K562 (cell line): ENCODE results near the gene FNBP1. TPM values are rescaled to one million over a fixed set of nuclear protein-coding genes. Genes with fewer than 3 reads are reported as not detected.

Experiments
- ATAC-seq: fragments of 200-7000 bp; cut with Tn5 transposase; 3 replicates; pipeline ENCODE4 v1.9.1; 2020; ENCODE audit warnings: moderate library complexity
- BruUV-seq: library from RNA; stranded (reverse); fragments of 400-500 nt; replicated peaks from 2 replicates; lab custom pipeline; 2021; lab: Mats Ljungman, UMichigan
- CTCF ChIA-PET: fragments of 300-600 bp; formaldehyde crosslinking; extraction: SDS; loops from one replicate; lab custom pipeline; 2021; ENCODE audit warnings: low intra/inter-chr PET ratio; lab: Yijun Ruan, JAX
- POLR2A ChIA-PET: fragments of 300-600, 350-650 bp; sonication (Branson Sonifier 250); formaldehyde crosslinking; extraction: SDS; loops from one replicate; lab custom pipeline; 2021; ENCODE audit warnings: antibody characterized with exemption, inconsistent platforms; lab: Yijun Ruan, JAX
- DNase-seq, 4 experiments: peaks; one replicate each; pipeline versions ENCODE4 v3.0.0 to v3.0.0-alpha.2; 2011 to 2018; ENCODE audit warnings: low spot score in 3 of 4, mixed read lengths in 3 of 4; ENCODE audit errors: extremely low read depth in 1 of 4
- FAIRE-seq: peaks from 2 replicates; lab custom pipeline; 2011; peaks lifted over from hg19 to GRCh38; lab: Jason Lieb, UNC
- H2AFZ ChIP-seq: 2 replicates; pipeline ENCODE4 v1.6.0; 2011; ENCODE audit warnings: low read depth, low read length, control low read depth, inconsistent platforms
- H3K27ac ChIP-seq: fragments of 200-600 bp; 3 replicates; pipeline ENCODE4 v1.8.0; 2011; ENCODE audit warnings: low read depth, mild to moderate bottlenecking, control low read depth, inconsistent platforms, low read length, moderate library complexity, mixed read lengths; ENCODE audit errors: extremely low read depth
- H3K27me3 ChIP-seq, 2 experiments: fragments of 300-600 bp in 1 of 2; 2 replicates in 1 of 2; 3 replicates in 1 of 2; pipeline versions ENCODE4 v1.6.0 to v1.8.0; 2011; ENCODE audit warnings: inconsistent platforms in 2 of 2, low read length in 2 of 2, mild to moderate bottlenecking in 1 of 2, mixed read lengths in 1 of 2, moderate library complexity in 1 of 2; ENCODE audit not compliant: control insufficient read depth in 2 of 2, insufficient read depth in 2 of 2
- H3K36me3 ChIP-seq: fragments of 300-600 bp; 3 replicates; pipeline ENCODE4 v1.8.0; 2011; ENCODE audit warnings: mild to moderate bottlenecking, low read length, inconsistent platforms; ENCODE audit not compliant: control insufficient read depth, insufficient read depth
- H3K4me1 ChIP-seq, 2 experiments: fragments of 200-600 bp in 1 of 2; replicated peaks in 1 of 2; 2 replicates in 1 of 2; 3 replicates in 1 of 2; pipeline versions ENCODE4 v1.5.1 to v1.8.0; 2011; ENCODE audit warnings: inconsistent platforms in 2 of 2, low read length in 2 of 2, mild to moderate bottlenecking in 1 of 2, mixed read lengths in 1 of 2, moderate library complexity in 1 of 2; ENCODE audit not compliant: control insufficient read depth in 2 of 2, insufficient read depth in 2 of 2
- H3K4me2 ChIP-seq: 2 replicates; pipeline ENCODE4 v1.6.1; 2011; ENCODE audit warnings: low read length, control low read depth, inconsistent platforms, mixed read lengths; ENCODE audit not compliant: insufficient read depth
- H3K4me3 ChIP-seq: fragments of 200-600 bp; sonication (generic), shearing (Covaris generic); 2 replicates; pipeline ENCODE4 v1.5.1; 2016; ENCODE audit warnings: control low read depth, inconsistent platforms
- H3K79me2 ChIP-seq: fragments of 200-600 bp; 3 replicates; pipeline ENCODE4 v1.8.0; 2011; ENCODE audit warnings: low read length, inconsistent platforms; ENCODE audit not compliant: control insufficient read depth, insufficient read depth
- H3K9ac ChIP-seq, 2 experiments: 2 replicates each; pipeline versions ENCODE4 v1.6.0 to v1.6.1; 2011; ENCODE audit warnings: low read depth in 2 of 2, low read length in 2 of 2, control low read depth in 1 of 2, inconsistent platforms in 1 of 2, mild to moderate bottlenecking in 1 of 2, mixed read lengths in 1 of 2; ENCODE audit not compliant: insufficient read depth in 1 of 2
- H3K9me1 ChIP-seq: one replicate; pipeline ENCODE4 v1.6.0; 2011; ENCODE audit warnings: inconsistent platforms, mild to moderate bottlenecking, low read length, moderate library complexity; ENCODE audit not compliant: control insufficient read depth, insufficient read depth
- H3K9me3 ChIP-seq: replicated peaks from 2 replicates; pipeline ENCODE4 v1.5.1; 2011; ENCODE audit warnings: low read depth, low read length, inconsistent platforms; ENCODE audit not compliant: control insufficient read depth, insufficient read depth
- H4K20me1 ChIP-seq: replicated peaks from 2 replicates; pipeline ENCODE4 v1.6.1; 2011; ENCODE audit warnings: low read length, inconsistent platforms, mixed read lengths; ENCODE audit not compliant: control insufficient read depth, insufficient read depth
- DMBX1 ChIP-seq: fragments of 250-450 bp; sonication (Bioruptor Pico); IDR thresholded peaks from 2 replicates; pipeline ENCODE4 v1.8.0; 2022; ENCODE audit warnings: inconsistent platforms, mild to moderate bottlenecking, moderate library complexity, borderline replicate concordance
- MEIS2 ChIP-seq: fragments of 450-650 bp; IDR thresholded peaks from 2 replicates; pipeline ENCODE4 v1.6.1; 2014; ENCODE audit warnings: mild to moderate bottlenecking; ENCODE audit not compliant: partially characterized antibody
- WGBS: fragments of 100-300 bp; shearing (Covaris generic); methylation state at CpG from one replicate; pipeline ENCODE4 v1.1.6; 2016; ENCODE audit warnings: low coverage, mixed read lengths; ENCODE audit not compliant: insufficient coverage; ENCODE audit errors: missing lambda C conversion rate; 5-methylcytosine and 5-hydroxymethylcytosine counted together
- in situ Hi-C: fragments of 300-500 bp; cut with MboI; formaldehyde crosslinking; loops from 4 replicates; pipeline ENCODE4 v1.15.0; 2018; ENCODE audit warnings: inconsistent platforms, mixed read lengths
- intact Hi-C: fragments of 100-400 bp; cut with micrococcal nuclease; formaldehyde crosslinking; loops from 2 replicates; pipeline ENCODE4 v1.14.2; 2022
- polyA plus RNA-seq, 8 experiments: library from polyadenylated mRNA; depleted of rRNA in 4 of 8; stranded (reverse) in 5 of 8; unstranded in 3 of 8; fragments of >200 nt; fragmentation: Nextera tagmentation in 2 of 8; fragmentation: Illumina TruSeq in 1 of 8; extraction: Ambion mirVana in 2 of 8; extraction: Trizol in 1 of 8; gene quantifications; 2 replicates each; pipeline versions ENCODE4 v1.2.1 to v1.2.3, GENCODE V29; 2011 to 2014; ENCODE audit warnings: inconsistent platforms in 1 of 8, missing spikeins in 1 of 8
- total RNA-seq, 7 experiments: library from RNA; depleted of rRNA in 6 of 7; stranded (reverse); fragments of >200 nt in 6 of 7; fragmentation: Illumina TruSeq in 2 of 7; extraction: Trizol in 2 of 7; gene quantifications; 2 replicates each; pipeline versions ENCODE4 v1.2.1 to v1.2.3, GENCODE V29; 2011 to 2021; ENCODE audit warnings: low replicate concordance in 1 of 7

The FNBP1 gene
- total and polyA plus RNA-seq, 9 of the 15 experiments (the other 6 are each of a cell fraction or from before 2014, with no cell fraction given): 1.8 to 14.9 (median 7.6) TPM

DNA sequence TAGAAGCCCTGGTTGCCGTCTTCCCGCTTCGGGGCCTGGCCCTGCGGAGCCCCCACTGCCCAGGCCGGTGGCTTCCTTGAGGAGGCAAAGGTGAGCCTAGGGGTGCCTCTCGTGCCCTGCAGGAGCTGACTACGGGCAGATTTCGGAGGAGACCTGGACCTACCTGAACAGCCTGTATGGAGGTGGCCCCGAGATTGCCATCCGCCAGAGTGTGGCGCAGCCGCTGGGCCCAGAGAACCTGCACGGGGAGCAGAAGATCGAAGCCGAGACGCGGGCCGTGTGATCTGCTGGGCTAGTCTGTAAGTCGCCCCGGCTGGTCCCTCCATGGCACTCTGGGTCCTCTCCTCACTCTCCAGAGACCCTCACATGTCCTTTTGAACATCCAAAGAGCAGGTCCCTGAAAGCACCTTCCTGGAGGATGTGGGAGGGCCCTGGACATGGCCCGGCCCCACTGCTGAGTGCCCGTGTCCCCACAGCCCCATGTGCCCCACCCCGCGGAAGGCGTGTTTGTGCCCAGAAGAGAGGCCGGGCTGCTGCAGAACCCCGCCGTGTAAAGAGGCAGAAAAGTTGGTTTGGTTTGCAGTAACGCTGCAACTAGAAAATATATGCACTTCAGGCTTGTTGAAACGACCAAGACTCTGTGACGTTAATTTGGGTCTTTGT is 162.9 kb downstream of the FNBP1 start:
- BruUV-seq: no TSS peak
- no peak for FAIRE-seq
- no peak for DNase-seq
- POLR2A ChIA-PET: interaction anchor here (1.3 to 3.0 kb wide), 5 partner anchors 16 to 57 kb away, joined by 3 to 30 read pairs (median 5); no protein-coding TSS in a partner anchor
- Histone ChIP-seq H2AFZ (no peak overlapping the region), H3K27me3 (no peaks in the 10 kb centered on the region; a peak in 1 of 5 replicates), H3K4me3 (no peak overlapping the region), H3K4me2 (peak overlapping the region; percentile 5; the same call in 1 of the 2 replicates)
- intact Hi-C loops: loop anchor here (1.0 to 10.0 kb wide), 4 partner anchors 17 to 465 kb away; partner anchors contain the start of gene ASB6
- ATAC-seq: no peak
- CTCF ChIA-PET: interaction anchor here (0.6 kb wide), 1 partner anchor 1595 kb away, joined by 3 read pairs; no protein-coding TSS in a partner anchor
- in situ Hi-C loops: loop anchor here (10.0 kb wide), 1 partner anchor 1555 kb away; the partner anchor contains the start of genes COQ4 and TRUB2
- TF ChIP-seq DMBX1 (CRISPR knock-in tag) (peak; percentile 22; the same call in 1 of the 2 replicates), MEIS2 (no peak)
- TF ChIP-seq, all 486 proteins: peak for 1
- Histone ChIP-seq H3K9ac (peak overlapping the region in 1 of 2 experiments; percentile 3; a peak in 1 of 4 replicates), H3K4me1 (peaks cover 15 to 49% of the 10 kb centered on the region in 2 experiments), H3K9me3 (no peaks in the 10 kb centered on the region), H3K27ac (peak overlapping the region; percentile 91; the same call in 1 of the 3 replicates), H3K9me1 (no peaks in the 10 kb centered on the region), H3K36me3 (peaks cover 49% of the 10 kb centered on the region), H3K79me2 (peaks cover 37% of the 10 kb centered on the region), H4K20me1 (no peaks in the 10 kb centered on the region)
- 92% methylated on average over 31 of the region's 31 CpGs for WGBS
